ENCODE measurements around the gene FBXW11. TPM values are rescaled to one million over a fixed set of nuclear protein-coding genes. Genes with fewer than 3 reads are reported as not detected.

The FBXW11 gene
- total and polyA plus RNA-seq, 2 of the 8 experiments (the other 6 are each of a cell fraction or from before 2014, with no cell fraction given): 45.0 to 75.6 TPM

GRCh38 chr5:172042183-172042582 is 35.7 kb upstream of the FBXW11 start:
- Histone ChIP-seq H3K4me1 (replicated peaks in 1 of 4; ENCODE audit: control insufficient read depth in 3 of 4, insufficient read depth in 4 of 4, low read length in 3 of 4) (peaks cover 0 to 3% (median 0%) of the 10 kb centered on the region in 4 experiments; a peak in 4 of 7 replicates), H3K79me2 (ENCODE audit: control insufficient read depth in 1 of 2, insufficient read depth in 2 of 2, low read length in 2 of 2) (no peaks in the 10 kb centered on the region), H3K79me1 (ENCODE audit: low read depth, low read length) (no peaks in the 10 kb centered on the region), H4K5ac (ENCODE audit: insufficient read length, low read depth, low read length) (no peak overlapping the region), H3K14ac (ENCODE audit: insufficient read length) (no peak overlapping the region), H3K4me2 (ENCODE audit: insufficient read depth in 1 of 2, low read depth in 2 of 2, low read length in 2 of 2) (no peak overlapping the region), H4K8ac (ENCODE audit: extremely low read depth, insufficient read depth, low read length) (no peak overlapping the region; the same call in 1 of the 2 replicates), H2BK5ac (ENCODE audit: low read depth, low read length) (no peak overlapping the region), H2AFZ (ENCODE audit: low read length) (no peak overlapping the region), H3K23me2 (ENCODE audit: low read depth, low read length) (no peaks in the 10 kb centered on the region), H2BK120ac (replicated peaks; ENCODE audit: low read depth, low read length) (no peak overlapping the region), H3K9me3 (ENCODE audit: insufficient read depth in 2 of 2, low read depth in 1 of 2, low read length in 1 of 2) (peaks cover 3 to 4% of the 10 kb centered on the region in 2 experiments; a peak in 1 of 4 replicates), H3K56ac (replicated peaks; ENCODE audit: insufficient read length, low read depth, low read length) (no peak overlapping the region), H3K9ac (replicated peaks in 1 of 4; ENCODE audit: extremely low read depth in 1 of 4, low read depth in 3 of 4, low read length in 3 of 4) (no peak overlapping the region), H2AK5ac (ENCODE audit: low read depth, low read length) (no peak overlapping the region), H4K91ac (replicated peaks; ENCODE audit: insufficient read length, low read length) (no peak overlapping the region), H2BK20ac (ENCODE audit: low read length) (no peak overlapping the region), H4K20me1 (replicated peaks in 1 of 2; ENCODE audit: control insufficient read depth in 1 of 2, insufficient read depth in 2 of 2, low read length in 2 of 2) (no peaks in the 10 kb centered on the region), H3K18ac (ENCODE audit: extremely low read depth, low read length) (no peak overlapping the region), H3K4me3 (ENCODE audit: extremely low read depth in 1 of 4, insufficient read depth in 2 of 4, low read depth in 3 of 4, low read length in 4 of 4) (no peak overlapping the region), H3K36me3 (ENCODE audit: control insufficient read depth in 2 of 4, insufficient read depth in 4 of 4, low read length in 3 of 4) (no peaks in the 10 kb centered on the region), H3K27me3 (replicated peaks in 1 of 4; ENCODE audit: control insufficient read depth in 3 of 4, extremely low read depth in 1 of 4, insufficient read depth in 3 of 4, low read length in 3 of 4) (no peaks in the 10 kb centered on the region), H3K23ac (ENCODE audit: insufficient read length) (no peak overlapping the region), H3K4ac (replicated peaks; ENCODE audit: insufficient read length, low read depth, low read length) (no peak overlapping the region), H2BK12ac (ENCODE audit: low read depth, low read length) (no peak overlapping the region), H2BK15ac (ENCODE audit: low read length) (no peak overlapping the region), H3K27ac (ENCODE audit: low read depth, low read length) (no peak overlapping the region)
- ChIA-PET POLR2A (ENCODE audit: partially characterized antibody) (interaction anchor here (0.6 to 2.4 kb wide), 3 partner anchors 35 to 647 kb away, joined by 3 to 7 read pairs (median 3); no protein-coding TSS in a partner anchor), CTCF (ENCODE audit: partially characterized antibody) (interaction anchor here (0.6 to 4.6 kb wide), 10 partner anchors 10 to 598 kb away, joined by 3 to 83 read pairs (median 4); partner anchors contain the start of gene FBXW11)
- TF ChIP-seq CEBPB (IDR thresholded peaks at IDR 0.05; ENCODE audit: low read depth, low read length) (no peak), CBX8 (IDR thresholded peaks at IDR 0.05; ENCODE audit: borderline replicate concordance, low read depth, low read length) (no peak), SIN3A (conservative IDR thresholded peaks at IDR 0.05 in 1 of 2, IDR thresholded peaks at IDR 0.05 in 1 of 2; ENCODE audit: low read depth in 1 of 2, low read length in 2 of 2) (no peak), SAP30 (IDR thresholded peaks at IDR 0.05; ENCODE audit: insufficient read depth, insufficient replicate concordance, low read length) (no peak), ATF3 (IDR thresholded peaks at IDR 0.05; ENCODE audit: insufficient read depth, low read depth, low read length) (no peak), BRCA1 (IDR thresholded peaks at IDR 0.05; ENCODE audit: low read depth, low read length) (no peak), PHF8 (conservative IDR thresholded peaks at IDR 0.05; ENCODE audit: low read depth, low read length) (no peak), RAD21 (IDR thresholded peaks at IDR 0.05 in 1 of 2, conservative IDR thresholded peaks at IDR 0.05 in 1 of 2; ENCODE audit: low read depth in 2 of 2, low read length in 2 of 2) (no peak), SUZ12 (IDR thresholded peaks at IDR 0.05; ENCODE audit: low read length) (no peak), CREB1 (IDR thresholded peaks at IDR 0.05) (no peak), POU5F1 (IDR thresholded peaks at IDR 0.05; ENCODE audit: low read depth, low read length) (no peak), TCF12 (IDR thresholded peaks at IDR 0.05; ENCODE audit: low read depth, low read length) (no peak)
- DNase-seq (ENCODE audit: low read depth in 1 of 2, low spot score in 2 of 2) (no peak), FAIRE-seq (no peak)
- WGBS, 2 experiments (ENCODE audit: extremely low coverage in 1 of 2, insufficient coverage in 1 of 2, insufficient read length in 1 of 2, insufficient replicate concordance in 2 of 2, low coverage in 1 of 2, low lambda C conversion rate in 2 of 2, missing lambda C conversion rate in 1 of 2): 91% methylated on average over 13 of the region's 13 CpGs; no CpG with 5 or more reads in 1 of the 2 experiments

Data from H1 (cell line).